Naive thymus-derived CD4-positive, alpha-beta T cell (primary cell): ENCODE results near the gene ABCC2. TPM values are rescaled to one million over a fixed set of nuclear protein-coding genes. Genes with fewer than 3 reads are reported as not detected.

Source experiments
- ATAC-seq: fragments of 150-1000 bp; cut with Tn5 transposase; 2 replicates; pipeline ENCODE4 v1.10.0; 2021; ENCODE audit warnings: mild to moderate bottlenecking, moderate library complexity
- CTCF ChIA-PET: fragments of 350-600 bp; sonication (Branson Sonifier 250); formaldehyde crosslinking; loops from one replicate; lab custom pipeline; 2021; ENCODE audit warnings: antibody characterized with exemption; lab: Charles Lee
- POLR2A ChIA-PET: fragments of 350-600 bp; sonication (Branson Sonifier 250); formaldehyde crosslinking; loops from one replicate; lab custom pipeline; 2021; ENCODE audit warnings: antibody characterized with exemption, inconsistent platforms; lab: Charles Lee
- DNase-seq, 9 donors: peaks; one replicate each; pipeline versions ENCODE4 v3.0.0 to v3.0.0-alpha.2; 2020 to 2022; ENCODE audit warnings: mixed read lengths in 1 of 9
- H3K27ac ChIP-seq: one replicate; pipeline ENCODE4 v1.7.0; 2013; ENCODE audit warnings: mild to moderate bottlenecking, low read depth, low read length, moderate library complexity
- H3K27me3 ChIP-seq, 2 donors: one replicate each; pipeline ENCODE4 v1.7.0; 2013; ENCODE audit warnings: low read length in 2 of 2, mild to moderate bottlenecking in 2 of 2, moderate library complexity in 2 of 2; ENCODE audit not compliant: control insufficient read depth in 2 of 2, insufficient read depth in 2 of 2
- H3K36me3 ChIP-seq, 3 experiments: 1 replicate in 2 of 3; 2 replicates in 1 of 3; pipeline ENCODE4 v1.7.0; 2013; ENCODE audit warnings: low read length in 3 of 3, mild to moderate bottlenecking in 3 of 3, moderate library complexity in 1 of 3; ENCODE audit not compliant: insufficient read depth in 3 of 3, control insufficient read depth in 2 of 3
- H3K4me1 ChIP-seq, 2 donors: one replicate each; pipeline ENCODE4 v1.7.0; 2013; ENCODE audit warnings: low read length in 2 of 2, mild to moderate bottlenecking in 2 of 2, moderate library complexity in 1 of 2; ENCODE audit not compliant: control insufficient read depth in 2 of 2, insufficient read depth in 2 of 2
- H3K4me3 ChIP-seq: 2 replicates; pipeline ENCODE4 v1.7.0; 2013; ENCODE audit warnings: mild to moderate bottlenecking, low read length
- H3K9me3 ChIP-seq, 3 experiments: 1 replicate in 2 of 3; 2 replicates in 1 of 3; pipeline ENCODE4 v1.7.0; 2013; ENCODE audit warnings: low read length in 3 of 3; ENCODE audit not compliant: control insufficient read depth in 2 of 3
- H3K27ac Mint-ChIP-seq, 9 donors: one replicate each; pipeline ENCODE4 v1.8.0; 2020 to 2022; ENCODE audit warnings: mixed read lengths in 9 of 9, mild to moderate bottlenecking in 8 of 9, moderate library complexity in 5 of 9, inconsistent platforms in 2 of 9
- H3K27me3 Mint-ChIP-seq, 5 donors: one replicate each; pipeline ENCODE4 v1.8.0; 2021 to 2022; ENCODE audit warnings: mixed read lengths in 5 of 5, mild to moderate bottlenecking in 1 of 5
- H3K36me3 Mint-ChIP-seq, 5 donors: one replicate each; pipeline ENCODE4 v1.8.0; 2020 to 2022; ENCODE audit warnings: mixed read lengths in 5 of 5, mild to moderate bottlenecking in 3 of 5, inconsistent platforms in 1 of 5
- H3K4me1 Mint-ChIP-seq, 7 donors: one replicate each; pipeline ENCODE4 v1.8.0; 2020 to 2022; ENCODE audit warnings: mixed read lengths in 7 of 7, mild to moderate bottlenecking in 3 of 7, inconsistent platforms in 1 of 7
- H3K4me3 Mint-ChIP-seq, 10 donors: one replicate each; pipeline ENCODE4 v1.8.0; 2020 to 2022; ENCODE audit warnings: mild to moderate bottlenecking in 10 of 10, mixed read lengths in 10 of 10, moderate library complexity in 6 of 10, inconsistent platforms in 2 of 10
- H3K9me3 Mint-ChIP-seq, 11 donors: one replicate each; pipeline ENCODE4 v1.8.0; 2020 to 2022; ENCODE audit warnings: mixed read lengths in 11 of 11, mild to moderate bottlenecking in 4 of 11, inconsistent platforms in 1 of 11, moderate library complexity in 1 of 11
- intact Hi-C, 2 donors: fragments of 100-400 bp; cut with micrococcal nuclease; formaldehyde crosslinking; loops; one replicate each; pipeline ENCODE4 v1.15.1; 2023
- polyA plus RNA-seq, 2 donors: library from polyadenylated mRNA; unstranded; fragments of 300-500 nt; fragmentation: Illumina TruSeq; gene quantifications; one replicate each; pipeline ENCODE4 v1.2.3, GENCODE V29; 2021
- total RNA-seq, 6 experiments: library from RNA in 5 of 6; stranded (reverse) in 5 of 6; gene quantifications; 1 replicate in 5 of 6; 2 replicates in 1 of 6; pipeline ENCODE4 v1.2.3 and lab custom pipeline; 2021 to 2026

ABCC2 gene
- total and polyA plus RNA-seq, 7 experiments from 2014 or later = 0.95 to 7.6 (median 2.8) TPM

DNA sequence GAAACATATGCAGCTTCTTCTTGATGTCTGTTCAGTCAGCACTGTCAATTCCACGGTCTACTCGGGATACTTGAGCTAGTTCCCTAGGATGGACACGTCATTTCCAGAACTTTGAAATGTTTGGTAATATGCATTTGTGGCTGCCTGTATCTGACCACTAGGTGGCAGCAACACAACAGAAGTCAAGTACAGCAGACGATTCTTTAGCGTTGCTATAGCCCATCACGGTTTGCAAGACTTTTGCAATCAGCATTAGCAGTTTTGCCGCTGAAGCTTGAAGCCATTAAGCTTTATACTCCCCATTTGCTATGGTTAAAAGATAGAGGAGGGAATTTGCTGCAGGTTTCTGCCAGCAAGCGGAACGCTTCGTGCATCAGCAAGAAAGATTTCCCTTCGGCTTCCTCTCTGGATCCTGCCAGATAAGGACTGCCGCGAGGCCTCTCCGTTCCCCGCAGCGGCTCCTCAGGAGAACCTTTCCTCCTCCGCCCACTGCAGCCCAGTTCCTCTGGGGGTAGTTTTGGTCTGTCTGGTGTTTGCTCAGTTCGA, 63.5 kb downstream of the ABCC2 start:
- Histone ChIP-seq H3K9me3 (no peaks in the 10 kb centered on the region), H3K4me1 (peaks cover 0 to 5% of the 10 kb centered on the region in 2 donors), H3K4me3 (no peak overlapping the region), H3K27ac (no peak overlapping the region), H3K36me3 (no peaks in the 10 kb centered on the region), H3K27me3 (no peaks in the 10 kb centered on the region)
- H3K9me3 Mint-ChIP-seq = no peaks in the 10 kb centered on the region
- no peak overlapping the region for H3K27ac Mint-ChIP-seq
- ChIA-PET POLR2A (no interaction called here), CTCF (interaction anchor here (0.6 to 5.8 kb wide), 20 partner anchors 7 to 664 kb away, joined by 3 to 77 read pairs (median 3); partner anchors contain the start of gene DNMBP)
- DNase-seq = peak; percentile 22 to 78 (median 71)
- intact Hi-C loops = loop anchor here (1.0 to 10.0 kb wide), 6 partner anchors 163 to 496 kb away; partner anchors contain the start of genes DNMBP (in 2 of the 2), CHUK (in 1 of the 2) and ERLIN1 (in 1 of the 2)
- H3K4me3 Mint-ChIP-seq = peak overlapping the region in 9 of 10 donors; percentile 39 to 59 (median 50)
- peak; percentile 94 for ATAC-seq
- peaks cover 0 to 8% (median 5%) of the 10 kb centered on the region in 7 donors for H3K4me1 Mint-ChIP-seq
- peaks cover 0 to 3% (median 0%) of the 10 kb centered on the region in 5 donors for H3K27me3 Mint-ChIP-seq
- peaks cover 0 to 4% (median 0%) of the 10 kb centered on the region in 5 donors for H3K36me3 Mint-ChIP-seq

DNA sequence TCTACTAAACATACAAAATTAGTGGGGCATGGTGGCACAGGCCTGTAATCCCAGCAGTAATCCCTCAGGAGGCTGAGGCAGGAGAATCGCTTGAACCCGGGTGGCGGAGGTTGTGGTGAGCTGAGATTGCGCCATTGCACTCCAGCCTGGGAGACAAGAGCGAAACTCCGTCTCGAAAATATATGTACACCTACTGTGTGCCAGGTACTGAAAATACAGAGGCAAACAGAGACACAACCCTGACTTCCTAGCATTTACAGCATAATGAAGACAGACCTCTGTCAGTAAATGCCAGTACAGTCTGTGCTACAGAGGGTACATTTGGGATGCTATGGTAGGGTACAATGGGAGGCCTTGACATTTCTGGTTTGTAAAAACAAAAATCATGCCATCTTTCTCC, 66.6 kb downstream of the ABCC2 start:
- ChIA-PET POLR2A (no interaction called here), CTCF (interaction anchor here (0.6 to 1.4 kb wide), 2 partner anchors 198 to 1207 kb away, joined by 5 to 6 read pairs; no protein-coding TSS in a partner anchor)
- Mint-ChIP-seq H3K9me3 (peaks cover 0 to 3% (median 0%) of the 10 kb centered on the region in 11 donors), H3K27ac (no peak overlapping the region), H3K27me3 (peaks cover 0 to 3% (median 0%) of the 10 kb centered on the region in 5 donors), H3K36me3 (peaks cover 0 to 14% (median 10%) of the 10 kb centered on the region in 5 donors), H3K4me3 (no peak overlapping the region), H3K4me1 (peaks cover 0 to 8% (median 5%) of the 10 kb centered on the region in 7 donors)
- ATAC-seq (no peak), DNase-seq (no peak)
- Histone ChIP-seq H3K27me3 (no peaks in the 10 kb centered on the region), H3K27ac (no peak overlapping the region), H3K9me3 (no peaks in the 10 kb centered on the region), H3K4me1 (peaks cover 0 to 5% of the 10 kb centered on the region in 2 donors), H3K36me3 (no peaks in the 10 kb centered on the region), H3K4me3 (no peak overlapping the region)
- intact Hi-C loops = loop anchor here (5.0 to 10.0 kb wide), 4 partner anchors 338 to 493 kb away; partner anchors contain the start of genes CHUK (in 1 of the 2) and ERLIN1 (in 1 of the 2)

DNA sequence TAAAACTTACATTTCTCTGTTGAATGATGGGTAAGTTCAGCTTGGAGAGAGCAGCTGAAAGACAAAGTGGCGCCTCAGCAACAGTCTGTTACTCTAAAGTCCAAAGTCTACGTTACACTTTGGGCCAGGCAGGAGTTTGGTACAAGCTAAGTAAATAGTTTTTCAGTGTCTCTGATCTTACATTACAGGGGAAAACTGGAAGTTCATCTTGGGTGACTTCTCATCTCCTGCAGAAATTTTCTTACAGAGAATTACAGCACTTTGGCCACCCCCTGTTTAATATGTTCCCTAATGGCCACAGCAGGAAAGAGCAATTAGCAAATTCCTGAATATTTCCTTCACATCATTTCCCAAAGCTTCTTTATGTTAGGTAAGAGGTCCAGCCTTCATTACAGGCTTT, 67.1 kb downstream of the ABCC2 start:
- Histone ChIP-seq H3K27me3 (no peaks in the 10 kb centered on the region), H3K27ac (no peak overlapping the region), H3K36me3 (no peaks in the 10 kb centered on the region), H3K4me3 (no peak overlapping the region), H3K9me3 (no peaks in the 10 kb centered on the region), H3K4me1 (peaks cover 0 to 5% of the 10 kb centered on the region in 2 donors)
- H3K4me3 Mint-ChIP-seq = no peak overlapping the region
- H3K27me3 Mint-ChIP-seq = peaks cover 0 to 3% (median 0%) of the 10 kb centered on the region in 5 donors
- H3K27ac Mint-ChIP-seq = no peak overlapping the region
- POLR2A ChIA-PET = no interaction called here
- peaks cover 0 to 3% (median 0%) of the 10 kb centered on the region in 11 donors for H3K9me3 Mint-ChIP-seq
- no peak for ATAC-seq
- CTCF ChIA-PET = interaction anchor here (0.6 to 1.4 kb wide), 2 partner anchors 197 to 1208 kb away, joined by 5 to 6 read pairs; no protein-coding TSS in a partner anchor
- H3K36me3 Mint-ChIP-seq = peaks cover 0 to 14% (median 10%) of the 10 kb centered on the region in 5 donors
- H3K4me1 Mint-ChIP-seq = peaks cover 0 to 8% (median 5%) of the 10 kb centered on the region in 7 donors
- intact Hi-C loops = loop anchor here (5.0 to 10.0 kb wide), 4 partner anchors 338 to 493 kb away; partner anchors contain the start of genes CHUK (in 1 of the 2) and ERLIN1 (in 1 of the 2)
- DNase-seq = no peak

DNA sequence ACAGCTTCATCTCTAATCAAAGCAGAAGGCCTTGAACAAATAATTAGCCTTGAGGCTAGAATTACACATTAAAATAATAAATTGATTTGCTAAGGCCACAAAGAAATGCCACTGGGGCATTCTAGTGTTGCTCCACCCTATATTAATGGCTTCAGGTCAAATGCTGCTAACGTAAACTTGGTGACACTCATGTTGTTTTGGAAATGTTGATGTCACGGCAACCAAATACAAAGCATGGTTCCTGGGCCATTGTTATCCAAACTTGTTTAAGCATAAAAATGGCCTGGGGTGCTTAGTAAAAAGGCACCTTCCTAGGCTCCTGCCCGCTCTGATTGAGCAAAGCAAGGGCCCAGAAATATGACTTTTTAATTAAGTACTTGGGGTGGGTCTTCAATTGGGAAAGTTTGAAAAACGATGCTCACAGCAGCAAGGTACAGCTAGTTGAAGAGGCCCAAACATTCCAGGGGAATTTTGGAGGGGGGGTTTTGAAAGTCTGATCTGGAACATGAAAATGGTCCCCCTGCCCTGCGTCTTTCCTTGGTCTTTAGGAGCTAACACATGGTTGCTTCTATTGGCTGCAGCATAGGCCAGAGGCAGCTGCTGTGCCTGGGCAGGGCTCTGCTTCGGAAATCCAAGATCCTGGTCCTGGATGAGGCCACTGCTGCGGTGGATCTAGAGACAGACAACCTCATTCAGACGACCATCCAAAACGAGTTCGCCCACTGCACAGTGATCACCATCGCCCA, 67.8 kb downstream of the ABCC2 start:
- H3K27me3 ChIP-seq = no peaks in the 10 kb centered on the region
- DNase-seq (no peak), ATAC-seq (no peak)
- H3K9me3 Mint-ChIP-seq = peaks cover 0 to 3% (median 0%) of the 10 kb centered on the region in 11 donors
- H3K36me3 Mint-ChIP-seq = peaks cover 0 to 14% (median 10%) of the 10 kb centered on the region in 5 donors
- no peak overlapping the region for H3K4me3 Mint-ChIP-seq
- POLR2A ChIA-PET = no interaction called here
- peaks cover 0 to 3% (median 0%) of the 10 kb centered on the region in 5 donors for H3K27me3 Mint-ChIP-seq
- peak overlapping the region in 1 of 9 donors; percentile 2 for H3K27ac Mint-ChIP-seq
- H3K27ac ChIP-seq = no peak overlapping the region
- no peaks in the 10 kb centered on the region for H3K36me3 ChIP-seq
- CTCF ChIA-PET = interaction anchor here (0.6 to 1.4 kb wide), 3 partner anchors 195 to 1209 kb away, joined by 3 to 6 read pairs (median 5); no protein-coding TSS in a partner anchor
- intact Hi-C loops = no loop called here
- peaks cover 0 to 5% of the 10 kb centered on the region in 2 donors for H3K4me1 ChIP-seq
- no peaks in the 10 kb centered on the region for H3K9me3 ChIP-seq
- H3K4me3 ChIP-seq = no peak overlapping the region
- H3K4me1 Mint-ChIP-seq = peaks cover 0 to 8% (median 5%) of the 10 kb centered on the region in 7 donors

DNA sequence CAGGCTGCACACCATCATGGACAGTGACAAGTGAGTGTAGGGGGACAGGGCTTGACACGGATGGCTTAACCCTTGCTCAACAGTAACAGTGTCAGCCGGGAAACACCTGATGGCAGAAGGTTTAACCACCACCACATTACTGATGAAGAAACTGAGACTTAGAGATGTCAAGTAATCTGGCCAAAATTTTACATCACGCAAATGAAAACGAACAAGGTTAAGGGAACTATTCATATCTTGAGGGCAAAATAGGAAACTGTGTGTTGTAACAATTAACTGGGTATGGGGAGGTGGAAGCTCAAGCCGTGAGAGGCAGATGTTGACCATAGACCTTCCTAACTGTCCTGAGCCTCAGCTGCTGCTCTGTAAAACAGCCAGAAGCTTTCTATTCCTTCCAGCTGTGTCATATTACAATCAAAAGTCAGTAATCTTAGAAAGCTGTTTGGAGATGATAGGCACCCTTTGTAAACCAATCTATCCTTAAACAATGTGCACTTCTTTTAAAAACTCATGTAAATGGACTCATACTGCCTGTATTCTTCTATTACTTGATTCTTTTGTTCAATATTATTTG, 68.4 kb downstream of the ABCC2 start:
- Mint-ChIP-seq H3K9me3 (peaks cover 0 to 3% (median 0%) of the 10 kb centered on the region in 11 donors), H3K36me3 (peaks cover 0 to 14% (median 10%) of the 10 kb centered on the region in 5 donors), H3K27me3 (peaks cover 0 to 3% (median 0%) of the 10 kb centered on the region in 5 donors), H3K4me1 (peaks cover 0 to 6% (median 3%) of the 10 kb centered on the region in 7 donors), H3K4me3 (no peak overlapping the region), H3K27ac (peak overlapping the region in 2 of 9 donors; percentile 2 to 25)
- no peak for ATAC-seq
- Histone ChIP-seq H3K4me1 (peaks cover 0 to 5% of the 10 kb centered on the region in 2 donors), H3K9me3 (no peaks in the 10 kb centered on the region), H3K27me3 (no peaks in the 10 kb centered on the region), H3K36me3 (no peaks in the 10 kb centered on the region), H3K4me3 (no peak overlapping the region), H3K27ac (no peak overlapping the region)
- no peak for DNase-seq
- intact Hi-C loops = no loop called here
- CTCF ChIA-PET = interaction anchor here (0.7 to 0.9 kb wide), 3 partner anchors 10 to 195 kb away, joined by 3 read pairs; partner anchors contain the start of gene DNMBP
- POLR2A ChIA-PET = no interaction called here

DNA sequence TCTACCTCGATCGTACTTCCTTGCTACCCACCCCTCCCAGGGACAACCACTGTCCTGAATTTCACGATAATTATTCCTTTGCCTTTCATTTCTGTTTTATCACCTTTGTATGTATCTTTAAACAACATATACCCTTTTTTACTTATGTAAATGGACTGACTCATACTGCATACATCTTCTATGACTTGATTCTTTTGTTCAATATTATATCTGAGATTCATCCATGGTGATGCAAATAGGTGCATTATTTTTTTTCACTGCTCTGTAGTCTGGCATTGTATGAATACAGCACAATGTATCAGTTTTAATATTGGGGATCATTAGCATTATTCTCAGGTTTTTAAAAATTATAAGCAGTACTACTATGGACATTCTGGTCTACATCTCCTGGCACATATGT, 69.4 kb downstream of the ABCC2 start:
- ATAC-seq = no peak
- Histone ChIP-seq H3K9me3 (no peaks in the 10 kb centered on the region), H3K36me3 (no peaks in the 10 kb centered on the region), H3K27ac (no peak overlapping the region), H3K27me3 (no peaks in the 10 kb centered on the region), H3K4me1 (no peaks in the 10 kb centered on the region), H3K4me3 (no peak overlapping the region)
- Mint-ChIP-seq H3K27ac (peak overlapping the region in 1 of 9 donors; percentile 11), H3K27me3 (peaks cover 0 to 2% (median 0%) of the 10 kb centered on the region in 5 donors), H3K36me3 (peaks cover 0 to 14% (median 10%) of the 10 kb centered on the region in 5 donors), H3K9me3 (peaks cover 0 to 3% (median 0%) of the 10 kb centered on the region in 11 donors), H3K4me3 (no peak overlapping the region), H3K4me1 (no peaks in the 10 kb centered on the region)
- intact Hi-C loops = no loop called here
- POLR2A ChIA-PET = interaction anchor here (0.6 kb wide), 1 partner anchor 169 kb away, joined by 6 read pairs; no protein-coding TSS in a partner anchor
- CTCF ChIA-PET = interaction anchor here (3.1 kb wide), 1 partner anchor 194 kb away, joined by 12 read pairs; no protein-coding TSS in a partner anchor
- no peak for DNase-seq
